Measurements from ENCODE around the gene SCT. TPM values are rescaled to one million over a fixed set of nuclear protein-coding genes. Genes with fewer than 3 reads are reported as not detected.

SCT gene
- polyA plus RNA-seq, 1 donor from 2014 or later: not detected

DNA sequence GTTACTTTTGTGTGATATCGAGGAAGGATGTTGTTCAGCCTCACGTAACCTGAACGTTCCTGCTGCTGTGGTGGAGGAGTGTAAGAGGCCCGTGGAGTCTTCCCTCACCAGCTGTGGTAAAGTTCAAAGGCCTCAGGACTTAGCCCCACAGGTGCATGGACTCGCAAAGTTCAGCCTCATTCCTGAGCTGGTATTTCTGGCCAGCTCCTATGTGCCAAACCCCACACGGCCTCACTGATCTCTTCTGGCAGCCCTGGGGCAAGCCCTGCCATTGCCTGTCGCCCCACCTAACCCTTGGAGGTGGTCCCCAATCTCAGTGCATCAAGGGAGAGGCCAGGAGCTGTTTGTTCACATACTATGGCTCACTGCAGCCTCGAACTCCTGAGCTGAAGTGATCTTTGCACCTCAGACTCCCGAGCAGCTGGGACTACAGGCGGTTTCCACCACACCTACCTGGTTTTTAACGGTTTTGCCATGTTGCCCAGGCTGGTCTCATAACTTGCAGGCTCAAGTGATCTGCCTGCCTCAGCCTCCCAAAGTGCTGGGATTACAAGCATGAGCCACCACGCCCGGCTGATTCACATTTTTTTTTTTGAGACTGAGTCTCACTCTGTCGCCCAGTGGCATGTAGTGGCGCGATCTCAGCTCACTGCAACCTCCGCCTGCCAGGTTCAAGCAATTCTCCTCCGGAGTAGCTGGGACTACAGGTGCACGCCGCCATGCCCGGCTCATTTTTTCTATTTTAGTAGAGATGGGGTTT is 48.5 kb downstream of the SCT start:
- Mint-ChIP-seq H3K4me1 (peaks cover 20 to 33% (median 25%) of the 10 kb centered on the region in 3 donors), H3K27ac (peak overlapping the region in 1 of 3 donors; percentile 70), H3K27me3 (peaks cover 13% of the 10 kb centered on the region), H3K4me3 (peak overlapping the region; percentile 63 to 94 (median 84)), H3K36me3 (no peaks in the 10 kb centered on the region), H3K9me3 (peaks cover 0 to 2% (median 0%) of the 10 kb centered on the region in 3 donors)

DNA sequence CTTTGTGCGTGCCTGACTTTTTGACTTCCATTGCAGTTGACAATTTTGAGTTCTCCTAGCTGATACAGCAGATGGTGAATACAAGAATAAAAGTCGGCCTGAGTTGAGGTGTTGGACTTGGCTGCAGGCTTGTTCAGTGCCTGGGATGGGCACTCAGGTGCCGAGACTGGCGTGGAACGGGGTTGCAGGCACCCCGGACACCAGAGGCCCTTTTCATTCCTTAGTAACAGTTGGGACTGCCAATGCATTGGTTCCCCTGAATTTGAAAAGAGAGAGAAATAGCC is 49.4 kb downstream of the SCT start:
- peaks cover 13% of the 10 kb centered on the region for H3K27me3 Mint-ChIP-seq
- H3K4me3 Mint-ChIP-seq: peak overlapping the region; percentile 84 to 94 (median 90)
- H3K9me3 Mint-ChIP-seq: peaks cover 0 to 2% (median 0%) of the 10 kb centered on the region in 3 donors
- H3K27ac Mint-ChIP-seq: peak overlapping the region in 2 of 3 donors; percentile 42 to 67
- H3K4me1 Mint-ChIP-seq: peaks cover 20 to 33% (median 25%) of the 10 kb centered on the region in 3 donors
- no peaks in the 10 kb centered on the region for H3K36me3 Mint-ChIP-seq

DNA sequence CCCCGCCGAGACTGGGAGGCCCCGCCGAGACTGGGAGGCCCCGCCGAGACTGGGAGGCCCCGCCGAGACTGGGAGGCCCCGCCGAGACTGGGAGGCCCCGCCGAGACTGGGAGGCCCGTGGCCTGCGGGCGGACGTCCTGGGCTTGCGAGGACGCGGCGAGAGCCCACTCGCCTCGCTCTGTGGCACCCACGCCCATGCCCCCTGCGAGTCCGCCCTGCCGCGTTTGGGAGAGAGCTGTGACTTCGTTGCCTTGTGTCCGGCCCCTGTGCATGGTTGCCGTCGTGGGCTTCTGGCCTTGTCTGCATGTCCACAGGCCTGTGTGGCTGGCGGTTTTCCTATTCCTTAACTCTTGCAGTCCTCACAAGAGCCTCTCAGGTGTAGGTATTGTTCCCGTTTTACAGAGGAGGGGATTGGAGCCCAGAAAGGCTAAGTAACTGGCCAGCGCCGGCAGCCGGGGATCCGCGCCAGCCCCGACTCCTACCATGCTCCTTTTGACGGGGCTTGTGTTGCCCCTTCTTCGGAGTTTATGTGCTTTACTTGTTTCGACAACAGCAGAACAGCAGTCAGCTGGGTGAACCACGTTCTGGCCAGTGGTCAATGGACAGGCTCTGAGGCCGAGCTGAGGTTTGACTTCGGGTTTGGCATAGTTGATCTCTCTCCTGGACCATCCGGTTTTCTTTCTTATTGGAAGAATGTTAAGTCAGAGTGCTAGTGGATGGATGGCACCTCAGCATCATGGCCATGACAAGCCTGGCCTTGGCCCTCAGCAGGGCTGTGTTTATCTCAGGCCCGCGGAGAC is 50.0 kb downstream of the SCT start:
- Mint-ChIP-seq H3K4me1 (peaks cover 20 to 33% (median 25%) of the 10 kb centered on the region in 3 donors), H3K9me3 (peaks cover 0 to 2% (median 0%) of the 10 kb centered on the region in 3 donors), H3K4me3 (peak overlapping the region; percentile 84 to 94 (median 90)), H3K27ac (peak overlapping the region in 2 of 3 donors; percentile 42 to 67), H3K36me3 (no peaks in the 10 kb centered on the region), H3K27me3 (peaks cover 13% of the 10 kb centered on the region)

Other genes starting within 250 kb of the SCT start
- gene PKP3, start 233.0 kb downstream of the SCT start, polyA plus RNA-seq: not detected
- gene SIGIRR, start 212.2 kb downstream of the SCT start, polyA plus RNA-seq: 130 TPM
- 4.9 TPM for gene ANO9, start 185.2 kb downstream of the SCT start, polyA plus RNA-seq
- gene PTDSS2, start 176.9 kb downstream of the SCT start, polyA plus RNA-seq: 10.9 TPM
- gene RNH1, start 119.9 kb downstream of the SCT start, polyA plus RNA-seq: 202 TPM
- 22.5 TPM for gene HRAS, start 91.6 kb downstream of the SCT start, polyA plus RNA-seq
- gene LRRC56, start 89.7 kb downstream of the SCT start, polyA plus RNA-seq: 2.6 TPM
- 3.8 TPM for gene LMNTD2, start 66.4 kb downstream of the SCT start, polyA plus RNA-seq
- gene RASSF7, start 66.2 kb downstream of the SCT start, polyA plus RNA-seq: 42.0 TPM
- 15.4 TPM for gene PHRF1, start 50.7 kb downstream of the SCT start, polyA plus RNA-seq
- gene IRF7, start 11.2 kb downstream of the SCT start, polyA plus RNA-seq: 103 TPM
- not detected for gene CDHR5, start 2.2 kb downstream of the SCT start, polyA plus RNA-seq
- not detected for gene DRD4, start 10.1 kb upstream of the SCT start, polyA plus RNA-seq
- 25.6 TPM for gene DEAF1, start 68.0 kb upstream of the SCT start, polyA plus RNA-seq
- gene TMEM80, start 68.6 kb upstream of the SCT start, polyA plus RNA-seq: 35.6 TPM
- 17.3 TPM for gene EPS8L2, start 79.0 kb upstream of the SCT start, polyA plus RNA-seq
- 246 TPM for gene TALDO1, start 120.3 kb upstream of the SCT start, polyA plus RNA-seq
- gene GATD1, start 150.3 kb upstream of the SCT start, polyA plus RNA-seq: 30.7 TPM
- 0.99 TPM for gene CEND1, start 162.9 kb upstream of the SCT start, polyA plus RNA-seq
- gene SLC25A22, start 171.1 kb upstream of the SCT start, polyA plus RNA-seq: 9.5 TPM
- gene PIDD1, start 178.1 kb upstream of the SCT start, polyA plus RNA-seq: 6.4 TPM
- 4,588 TPM for gene RPLP2, start 182.8 kb upstream of the SCT start, polyA plus RNA-seq
- 51.1 TPM for gene PNPLA2, start 191.7 kb upstream of the SCT start, polyA plus RNA-seq
- 20.0 TPM for gene CRACR2B, start 200.7 kb upstream of the SCT start, polyA plus RNA-seq
- gene CD151, start 205.8 kb upstream of the SCT start, polyA plus RNA-seq: 13.8 TPM
- 96.7 TPM for gene POLR2L, start 215.3 kb upstream of the SCT start, polyA plus RNA-seq
- 2.1 TPM for gene TSPAN4, start 215.7 kb upstream of the SCT start, polyA plus RNA-seq